Measurements from ENCODE around the gene PRR15L.

DNA sequence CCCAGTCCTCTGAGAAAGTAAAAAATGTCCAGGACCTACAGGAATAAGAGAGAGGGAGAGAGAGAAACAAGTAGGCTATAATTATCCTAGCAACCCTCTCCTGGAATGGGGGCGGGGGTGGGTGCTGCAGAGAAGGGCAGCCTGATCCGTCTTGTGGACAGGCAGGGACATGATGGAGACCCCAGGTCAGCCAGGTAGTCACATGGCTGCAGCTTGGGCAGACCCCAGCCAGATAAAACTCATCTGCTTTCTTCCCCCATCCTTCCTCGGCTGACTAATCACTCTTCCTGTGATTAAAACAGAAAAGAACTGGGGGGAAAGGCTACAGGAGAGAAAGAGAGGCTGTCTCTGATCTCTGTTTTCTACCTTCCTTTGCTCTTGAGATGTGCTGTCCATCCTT, 47.3 kb upstream of the PRR15L start:
- TF ChIP-seq, protein P1, sequence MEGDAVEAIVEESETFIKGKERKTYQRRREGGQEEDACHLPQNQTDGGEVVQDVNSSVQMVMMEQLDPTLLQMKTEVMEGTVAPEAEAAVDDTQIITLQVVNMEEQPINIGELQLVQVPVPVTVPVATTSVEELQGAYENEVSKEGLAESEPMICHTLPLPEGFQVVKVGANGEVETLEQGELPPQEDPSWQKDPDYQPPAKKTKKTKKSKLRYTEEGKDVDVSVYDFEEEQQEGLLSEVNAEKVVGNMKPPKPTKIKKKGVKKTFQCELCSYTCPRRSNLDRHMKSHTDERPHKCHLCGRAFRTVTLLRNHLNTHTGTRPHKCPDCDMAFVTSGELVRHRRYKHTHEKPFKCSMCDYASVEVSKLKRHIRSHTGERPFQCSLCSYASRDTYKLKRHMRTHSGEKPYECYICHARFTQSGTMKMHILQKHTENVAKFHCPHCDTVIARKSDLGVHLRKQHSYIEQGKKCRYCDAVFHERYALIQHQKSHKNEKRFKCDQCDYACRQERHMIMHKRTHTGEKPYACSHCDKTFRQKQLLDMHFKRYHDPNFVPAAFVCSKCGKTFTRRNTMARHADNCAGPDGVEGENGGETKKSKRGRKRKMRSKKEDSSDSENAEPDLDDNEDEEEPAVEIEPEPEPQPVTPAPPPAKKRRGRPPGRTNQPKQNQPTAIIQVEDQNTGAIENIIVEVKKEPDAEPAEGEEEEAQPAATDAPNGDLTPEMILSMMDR (IDR thresholded peaks at IDR 0.05) = no peak
- TF ChIP-seq POLR2A (IDR thresholded peaks at IDR 0.05) = no peak

Data from heart left ventricle (tissue), 13 donors.